Glomerular visceral epithelial cell (primary cell): Measurements from ENCODE around the gene GP2.
"Not testable (repeated sequence)": the region's sequence is repeated elsewhere in the genome, so short reads cannot be mapped to it uniquely, and the experiment has no call there.

Experiments used
- DNase-seq: peaks from one replicate; pipeline ENCODE4 v3.0.0-alpha.2; 2016; ENCODE audit errors: extremely low spot score

GP2 gene

GRCh38 chr16:20325005-20325404, 2.3 kb downstream of the GP2 start:
- no peak for DNase-seq

- no peak for DNase-seq
Observed at GRCh38 chr16:20323591-20324117, 3.7 kb downstream of the GP2 start.

- DNase-seq, result no peak
Observed at GRCh38 chr16:20322696-20323095, 4.6 kb downstream of the GP2 start.

GRCh38 chr16:20321671-20322070, 5.6 kb downstream of the GP2 start:
- DNase-seq, result no peak

- DNase-seq, result not testable (repeated sequence)
Observed at GRCh38 chr16:20321051-20321450, 6.3 kb downstream of the GP2 start.

- DNase-seq, result no peak
Observed at GRCh38 chr16:20320592-20320991, 6.7 kb downstream of the GP2 start.

- no peak for DNase-seq
Observed at GRCh38 chr16:20320178-20320577, 7.1 kb downstream of the GP2 start.

GRCh38 chr16:20319406-20319805, 7.9 kb downstream of the GP2 start:
- no peak for DNase-seq

GRCh38 chr16:20318437-20318836, 8.9 kb downstream of the GP2 start:
- DNase-seq, result no peak

GRCh38 chr16:20318006-20318405, 9.3 kb downstream of the GP2 start:
- DNase-seq, result no peak

GRCh38 chr16:20317117-20317516, 10.2 kb downstream of the GP2 start:
- no peak for DNase-seq

- no peak for DNase-seq
Observed at GRCh38 chr16:20316715-20317114, 10.6 kb downstream of the GP2 start.

- no peak for DNase-seq
Observed at GRCh38 chr16:20315764-20316163, 11.5 kb downstream of the GP2 start.

- no peak for DNase-seq
Observed at GRCh38 chr16:20314575-20314974, 12.7 kb downstream of the GP2 start.

GRCh38 chr16:20313741-20314140, 13.6 kb downstream of the GP2 start:
- DNase-seq, result no peak

- DNase-seq, result not testable (repeated sequence)
Observed at GRCh38 chr16:20312536-20313095, 14.7 kb downstream of the GP2 start.

- DNase-seq, result no peak
Observed at GRCh38 chr16:20311548-20311947, 15.8 kb downstream of the GP2 start.

GRCh38 chr16:20310421-20311395, 16.6 kb downstream of the GP2 start:
- no peak for DNase-seq

GRCh38 chr16:20309786-20310185, 17.5 kb downstream of the GP2 start:
- DNase-seq, result no peak

- no peak for DNase-seq
Observed at GRCh38 chr16:20308801-20309590, 18.3 kb downstream of the GP2 start.

- DNase-seq, result no peak
Observed at GRCh38 chr16:20308266-20308665, 19.0 kb downstream of the GP2 start.

GRCh38 chr16:20307791-20308190, 19.5 kb downstream of the GP2 start:
- DNase-seq, result no peak
